ENCODE data around the gene PSMA5. TPM values are rescaled to one million over a fixed set of nuclear protein-coding genes. Genes with fewer than 3 reads are reported as not detected.
"Not testable (repeated sequence)": the region's sequence is repeated elsewhere in the genome, so short reads cannot be mapped to it uniquely, and the experiment has no call there.

Gene PSMA5
- total RNA-seq, 2 donors from 2014 or later: 117 to 122 TPM

GRCh38 chr1:109447524-109447923 is 21.3 kb upstream of the PSMA5 start:
- Mint-ChIP-seq H3K4me3 (no peak overlapping the region), H3K36me3 (ENCODE audit: low read depth) (no peaks in the 10 kb centered on the region), H3K9me3 (peaks cover 5% of the 10 kb centered on the region), H3K27me3 (ENCODE audit: insufficient read depth) (peaks cover 18% of the 10 kb centered on the region), H3K4me1 (peaks cover 9% of the 10 kb centered on the region), H3K27ac (no peak overlapping the region)
- no peaks in the 10 kb centered on the region for H3K4me1 ChIP-seq (ENCODE audit: control insufficient read depth, insufficient read depth, low read length)
- H3K9ac ChIP-seq (ENCODE audit: extremely low read depth, low read length, poor library complexity, severe bottlenecking): no peak overlapping the region
- DNase-seq: no peak
- peaks cover 19% of the 10 kb centered on the region for H3K27me3 ChIP-seq (ENCODE audit: control insufficient read depth, insufficient read depth, low read length, poor library complexity, severe bottlenecking)
- H3K4me3 ChIP-seq (ENCODE audit: low read length): no peak overlapping the region
- 89 to 92% methylated on average over 4 of the region's 4 CpGs for WGBS, 2 experiments (ENCODE audit: insufficient coverage in 1 of 2, insufficient read length in 1 of 2)
- H3K27ac ChIP-seq (ENCODE audit: low read depth, low read length): no peak overlapping the region
- no peaks in the 10 kb centered on the region for H3K9me3 ChIP-seq (ENCODE audit: control insufficient read depth, low read length)
- TF ChIP-seq CTCF (conservative IDR thresholded peaks at IDR 0.05): no peak
- H3K36me3 ChIP-seq (ENCODE audit: control insufficient read depth, insufficient read depth, low read length): no peaks in the 10 kb centered on the region

- H3K9ac ChIP-seq (ENCODE audit: extremely low read depth, low read length, poor library complexity, severe bottlenecking); H3K27ac Mint-ChIP-seq; H3K4me1 Mint-ChIP-seq; H3K4me3 ChIP-seq (ENCODE audit: low read length); H3K9me3 Mint-ChIP-seq; H3K9me3 ChIP-seq (ENCODE audit: control insufficient read depth, low read length); DNase-seq; H3K27ac ChIP-seq (ENCODE audit: low read depth, low read length); H3K36me3 Mint-ChIP-seq (ENCODE audit: low read depth); H3K36me3 ChIP-seq (ENCODE audit: control insufficient read depth, insufficient read depth, low read length); H3K4me3 Mint-ChIP-seq; H3K4me1 ChIP-seq (ENCODE audit: control insufficient read depth, insufficient read depth, low read length): not testable (repeated sequence)
- WGBS, 2 experiments (ENCODE audit: insufficient coverage in 1 of 2, insufficient read length in 1 of 2): 74 to 80% methylated on average over 8 to 11 of the region's 11 CpGs
- H3K27me3 Mint-ChIP-seq (ENCODE audit: insufficient read depth): peaks cover 18% of the 10 kb centered on the region
- peaks cover 27% of the 10 kb centered on the region for H3K27me3 ChIP-seq (ENCODE audit: control insufficient read depth, insufficient read depth, low read length, poor library complexity, severe bottlenecking)
Observed at GRCh38 chr1:109445949-109446695, 19.9 kb upstream of the PSMA5 start.

GRCh38 chr1:109444346-109444745 is 18.1 kb upstream of the PSMA5 start:
- no peak overlapping the region for H3K27ac Mint-ChIP-seq
- no peaks in the 10 kb centered on the region for H3K36me3 ChIP-seq (ENCODE audit: control insufficient read depth, insufficient read depth, low read length)
- WGBS, 2 experiments (ENCODE audit: insufficient coverage in 1 of 2, insufficient read length in 1 of 2): 80 to 100% methylated on average over 1 of the region's 1 CpG
- H3K36me3 Mint-ChIP-seq (ENCODE audit: low read depth): no peaks in the 10 kb centered on the region
- TF ChIP-seq CTCF (conservative IDR thresholded peaks at IDR 0.05): no peak
- H3K27me3 ChIP-seq (ENCODE audit: control insufficient read depth, insufficient read depth, low read length, poor library complexity, severe bottlenecking): peaks cover 25% of the 10 kb centered on the region
- no peak for DNase-seq
- H3K4me3 Mint-ChIP-seq: no peak overlapping the region
- H3K9ac ChIP-seq (ENCODE audit: extremely low read depth, low read length, poor library complexity, severe bottlenecking): no peak overlapping the region
- peaks cover 12% of the 10 kb centered on the region for H3K27me3 Mint-ChIP-seq (ENCODE audit: insufficient read depth)
- no peak overlapping the region for H3K27ac ChIP-seq (ENCODE audit: low read depth, low read length)
- H3K4me1 ChIP-seq (ENCODE audit: control insufficient read depth, insufficient read depth, low read length): no peaks in the 10 kb centered on the region
- H3K4me1 Mint-ChIP-seq: peaks cover 9% of the 10 kb centered on the region
- no peaks in the 10 kb centered on the region for H3K9me3 ChIP-seq (ENCODE audit: control insufficient read depth, low read length)
- H3K4me3 ChIP-seq (ENCODE audit: low read length): no peak overlapping the region
- H3K9me3 Mint-ChIP-seq: no peaks in the 10 kb centered on the region

Measured in endodermal cell (in vitro differentiated cells).